ENCODE measurements around the gene MST1R. TPM values are rescaled to one million over a fixed set of nuclear protein-coding genes. Genes with fewer than 3 reads are reported as not detected.
"Not testable (repeated sequence)": the region's sequence is repeated elsewhere in the genome, so short reads cannot be mapped to it uniquely, and the experiment has no call there.

Gene MST1R
- total RNA-seq, 1 donor from 2014 or later: 6.5 TPM

DNA sequence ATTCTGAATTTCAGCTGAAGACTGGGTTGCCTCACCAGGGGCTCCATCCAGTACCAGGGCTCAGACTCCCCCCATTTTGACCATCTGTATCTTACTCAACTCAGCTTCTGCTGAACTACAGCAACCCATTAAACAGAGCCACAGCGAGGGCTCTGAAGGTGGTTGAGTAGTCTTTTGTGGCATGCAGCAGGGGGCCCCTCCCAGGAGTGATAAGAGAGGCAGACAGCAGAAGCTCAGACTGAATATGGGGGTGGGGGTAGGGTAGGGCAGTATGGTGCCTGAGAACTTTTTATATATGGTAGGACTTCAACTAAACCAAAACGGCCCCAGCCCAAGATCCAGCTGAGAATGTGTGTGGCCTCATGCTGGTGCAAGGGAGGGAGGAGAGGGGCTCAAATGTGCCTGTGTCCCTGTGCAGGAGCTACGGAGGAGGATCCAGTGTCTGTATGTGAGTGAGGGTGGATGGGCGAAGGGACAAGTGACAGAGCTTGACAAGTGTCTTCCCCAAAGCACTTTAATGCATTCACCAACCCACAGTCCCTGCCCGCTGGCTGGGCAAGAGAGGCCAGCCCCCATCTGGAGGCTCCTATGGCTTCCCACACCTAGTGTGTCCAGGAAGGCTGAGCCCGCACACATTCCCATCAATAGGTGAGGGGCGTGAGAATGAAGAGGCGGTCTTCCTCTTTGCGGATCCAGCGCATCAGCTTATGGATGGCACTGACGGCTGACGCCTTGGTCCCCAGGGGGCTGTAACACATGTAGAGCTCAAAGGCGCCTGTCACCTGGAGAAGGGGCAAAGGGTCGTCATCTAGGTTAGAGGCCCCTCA lies 4.9 kb upstream of the MST1R start:
- Histone ChIP-seq H3K36me3 (ENCODE audit: control insufficient read depth, insufficient read depth, low read length) (no peaks in the 10 kb centered on the region), H3K27me3 (ENCODE audit: control insufficient read depth, insufficient read depth, low read length) (no peaks in the 10 kb centered on the region), H3K4me3 (ENCODE audit: low read depth, low read length) (no peak overlapping the region)
- TF ChIP-seq, protein P1, sequence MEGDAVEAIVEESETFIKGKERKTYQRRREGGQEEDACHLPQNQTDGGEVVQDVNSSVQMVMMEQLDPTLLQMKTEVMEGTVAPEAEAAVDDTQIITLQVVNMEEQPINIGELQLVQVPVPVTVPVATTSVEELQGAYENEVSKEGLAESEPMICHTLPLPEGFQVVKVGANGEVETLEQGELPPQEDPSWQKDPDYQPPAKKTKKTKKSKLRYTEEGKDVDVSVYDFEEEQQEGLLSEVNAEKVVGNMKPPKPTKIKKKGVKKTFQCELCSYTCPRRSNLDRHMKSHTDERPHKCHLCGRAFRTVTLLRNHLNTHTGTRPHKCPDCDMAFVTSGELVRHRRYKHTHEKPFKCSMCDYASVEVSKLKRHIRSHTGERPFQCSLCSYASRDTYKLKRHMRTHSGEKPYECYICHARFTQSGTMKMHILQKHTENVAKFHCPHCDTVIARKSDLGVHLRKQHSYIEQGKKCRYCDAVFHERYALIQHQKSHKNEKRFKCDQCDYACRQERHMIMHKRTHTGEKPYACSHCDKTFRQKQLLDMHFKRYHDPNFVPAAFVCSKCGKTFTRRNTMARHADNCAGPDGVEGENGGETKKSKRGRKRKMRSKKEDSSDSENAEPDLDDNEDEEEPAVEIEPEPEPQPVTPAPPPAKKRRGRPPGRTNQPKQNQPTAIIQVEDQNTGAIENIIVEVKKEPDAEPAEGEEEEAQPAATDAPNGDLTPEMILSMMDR (IDR thresholded peaks at IDR 0.05; ENCODE audit: insufficient read depth, low read length, poor library complexity, severe bottlenecking): no peak
- no peak for DNase-seq (ENCODE audit: low read depth)

DNA sequence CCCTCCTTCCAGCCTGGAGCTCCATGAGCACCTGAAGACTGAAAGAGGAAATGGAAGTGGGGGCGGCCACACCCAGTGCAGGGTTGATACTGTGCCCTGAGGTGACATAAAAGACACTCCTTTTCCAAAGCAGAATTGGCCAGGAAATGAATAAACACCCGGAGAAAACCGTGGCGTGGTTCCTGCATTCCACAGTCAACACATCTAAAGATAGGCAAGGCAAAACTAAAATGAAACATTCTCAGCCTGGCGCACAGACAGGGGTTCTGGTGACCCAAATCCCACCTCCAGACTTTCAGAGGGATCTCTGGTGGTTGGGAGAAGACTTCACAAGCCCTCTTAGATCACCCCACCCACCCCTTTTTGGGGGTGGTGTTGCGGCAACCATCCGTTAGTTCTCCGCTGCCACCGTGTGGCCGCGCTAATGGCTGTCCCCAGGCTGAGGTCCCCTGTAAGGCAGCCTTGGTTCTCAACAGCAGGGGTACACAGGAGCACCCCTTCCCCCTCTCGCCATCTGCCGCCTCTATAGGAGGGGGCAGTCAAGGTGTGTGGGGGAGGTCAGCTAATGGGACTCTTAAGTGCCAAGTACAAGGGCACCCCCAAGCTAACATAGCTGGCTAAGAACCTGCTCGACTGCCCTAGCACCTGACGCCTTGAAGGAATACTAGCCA lies 2.5 kb upstream of the MST1R start:
- TF ChIP-seq, protein P1 (IDR thresholded peaks at IDR 0.05; ENCODE audit: insufficient read depth, low read length, poor library complexity, severe bottlenecking): peak; percentile 70
- H3K36me3 ChIP-seq (ENCODE audit: control insufficient read depth, insufficient read depth, low read length): no peaks in the 10 kb centered on the region
- no peaks in the 10 kb centered on the region for H3K27me3 ChIP-seq (ENCODE audit: control insufficient read depth, insufficient read depth, low read length)
- H3K4me3 ChIP-seq (ENCODE audit: low read depth, low read length): no peak overlapping the region
- DNase-seq (ENCODE audit: low read depth): no peak

DNA sequence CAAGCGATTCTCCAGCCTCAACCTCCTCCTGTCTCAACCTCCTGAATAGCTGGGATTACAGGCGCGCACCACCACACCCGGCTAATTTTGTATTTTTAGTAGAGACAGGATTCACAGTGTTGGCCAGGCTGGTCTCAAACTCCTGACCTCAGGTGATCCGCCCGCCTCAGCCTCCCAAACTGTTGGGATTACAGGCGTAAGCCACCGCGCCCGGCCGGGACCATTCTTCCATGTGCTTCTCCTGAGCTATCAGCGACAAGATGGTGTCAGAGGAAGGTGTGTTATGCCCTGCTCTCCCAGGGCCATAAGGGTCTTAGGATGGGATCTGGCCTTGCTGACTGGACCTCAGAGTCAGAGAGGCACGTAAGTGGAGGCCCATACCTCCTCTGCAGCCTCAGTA lies 775 bp upstream of the MST1R start:
- H3K27me3 ChIP-seq (ENCODE audit: control insufficient read depth, insufficient read depth, low read length); H3K4me3 ChIP-seq (ENCODE audit: low read depth, low read length); H3K36me3 ChIP-seq (ENCODE audit: control insufficient read depth, insufficient read depth, low read length); DNase-seq (ENCODE audit: low read depth): not testable (repeated sequence)

DNA sequence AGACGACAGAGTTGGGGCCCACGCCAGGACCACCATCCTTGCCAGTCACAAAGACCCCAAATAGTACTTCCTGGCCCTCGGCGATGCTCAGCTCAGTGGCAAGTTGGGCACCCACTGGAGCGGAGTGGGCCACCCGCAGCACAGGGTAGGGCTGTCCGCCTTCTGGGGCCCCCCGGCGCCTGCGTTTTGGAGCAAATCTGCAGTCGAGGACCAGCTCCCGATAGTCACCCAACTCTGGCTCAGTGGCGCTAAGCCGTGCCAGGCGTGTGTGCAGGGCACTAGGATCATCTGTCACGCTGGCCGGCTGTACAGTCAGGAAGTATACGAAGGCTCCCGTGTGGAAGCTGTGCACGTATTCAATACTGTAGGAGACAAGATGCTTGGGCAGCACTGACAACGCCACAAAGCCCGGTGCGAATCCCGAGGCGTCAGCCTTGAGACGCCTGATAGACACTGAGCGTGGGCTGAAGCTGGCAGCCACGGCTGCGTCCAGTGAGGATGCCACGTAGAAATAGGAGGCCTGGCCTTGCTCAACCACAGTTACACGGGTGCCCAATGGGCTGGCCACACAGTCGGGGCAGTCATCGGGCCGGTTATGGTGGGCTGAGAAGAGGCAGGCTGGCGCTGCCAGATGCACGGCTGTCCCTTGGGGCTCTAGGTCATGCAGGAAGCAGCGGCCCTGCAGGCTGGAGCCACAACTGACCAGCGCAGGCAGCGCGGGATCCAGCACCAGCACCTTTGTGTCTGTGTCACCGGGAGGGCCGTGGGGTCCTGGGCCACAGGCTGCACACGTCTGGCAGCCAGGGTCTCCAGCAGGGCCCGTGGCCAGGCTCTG lies 945 bp downstream of the MST1R start:
- no peak for DNase-seq (ENCODE audit: low read depth)
- H3K27me3 ChIP-seq (ENCODE audit: control insufficient read depth, insufficient read depth, low read length): no peaks in the 10 kb centered on the region
- no peak overlapping the region for H3K4me3 ChIP-seq (ENCODE audit: low read depth, low read length)
- no peaks in the 10 kb centered on the region for H3K36me3 ChIP-seq (ENCODE audit: control insufficient read depth, insufficient read depth, low read length)
- TF ChIP-seq, protein P1 (IDR thresholded peaks at IDR 0.05; ENCODE audit: insufficient read depth, low read length, poor library complexity, severe bottlenecking): no peak

DNA sequence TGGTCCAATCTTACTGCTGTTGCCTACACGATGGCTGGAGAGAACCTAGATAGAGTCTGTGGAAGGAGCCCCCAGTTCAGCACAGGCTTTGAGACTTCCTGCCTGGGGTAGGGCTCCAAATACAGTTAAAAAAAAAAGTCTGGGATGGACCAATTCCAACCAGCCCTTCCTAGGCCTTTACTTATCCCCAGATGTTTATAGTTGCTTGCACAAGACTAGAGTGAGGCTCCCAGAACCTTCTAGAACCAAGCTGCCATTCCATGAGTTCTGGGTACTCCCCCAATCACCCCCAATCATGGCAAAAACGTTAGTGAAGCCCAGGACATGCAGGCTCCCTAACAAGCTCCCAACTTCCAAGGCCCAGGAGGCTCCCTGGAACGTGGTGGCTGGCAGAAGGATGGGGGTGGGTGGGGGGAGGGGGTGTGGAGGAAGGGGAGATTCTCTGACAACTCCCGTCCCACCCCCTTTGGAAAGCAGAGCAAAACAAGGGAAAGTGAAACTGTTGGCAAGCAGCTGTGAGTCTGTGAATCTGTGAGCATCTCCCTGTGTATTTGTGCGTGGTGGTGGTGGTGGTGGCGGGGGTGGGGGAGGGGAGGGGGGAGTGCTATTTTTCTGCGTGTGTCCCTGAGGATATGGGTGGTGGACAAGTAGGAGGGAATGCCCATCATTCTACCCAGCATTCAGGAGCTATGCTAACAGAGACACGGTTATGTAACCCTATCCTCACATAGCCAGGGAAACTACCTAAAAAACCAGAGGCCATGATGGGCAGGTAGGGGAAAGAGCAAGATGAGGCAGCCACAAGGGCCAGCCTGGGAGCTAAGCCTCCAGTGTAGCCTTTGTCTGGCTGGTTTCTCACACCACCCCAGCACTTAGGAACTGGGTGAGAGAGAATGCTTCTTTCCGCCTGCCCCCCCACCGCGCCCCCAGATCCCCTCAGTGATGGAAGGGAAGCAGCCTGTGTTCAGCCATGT lies 2.0 kb downstream of the MST1R start:
- TF ChIP-seq, protein P1 (IDR thresholded peaks at IDR 0.05; ENCODE audit: insufficient read depth, low read length, poor library complexity, severe bottlenecking): no peak
- H3K4me3 ChIP-seq (ENCODE audit: low read depth, low read length): no peak overlapping the region
- no peaks in the 10 kb centered on the region for H3K36me3 ChIP-seq (ENCODE audit: control insufficient read depth, insufficient read depth, low read length)
- H3K27me3 ChIP-seq (ENCODE audit: control insufficient read depth, insufficient read depth, low read length): no peaks in the 10 kb centered on the region
- no peak for DNase-seq (ENCODE audit: low read depth)

Data from kidney epithelial cell (primary cell).